WERI-Rb-1 (cell line): ENCODE data around the gene ARHGEF4.
"Not testable (repeated sequence)": the region's sequence is repeated elsewhere in the genome, so short reads cannot be mapped to it uniquely, and the experiment has no call there.

ENCODE experiments used
- DNase-seq: peaks from one replicate; pipeline ENCODE4 v3.0.0-alpha.2; 2020
- H3K27ac ChIP-seq: fragments of 250-450 bp; sonication (Bioruptor Pico); 2 replicates; pipeline ENCODE4 v1.5.1; 2020; ENCODE audit warnings: mild to moderate bottlenecking, moderate library complexity
- H3K27me3 ChIP-seq: fragments of 250-450 bp; sonication (Bioruptor Pico); 2 replicates; pipeline ENCODE4 v1.5.1; 2021; ENCODE audit warnings: mild to moderate bottlenecking, low read depth, moderate library complexity; ENCODE audit not compliant: insufficient read depth, severe bottlenecking
- H3K36me3 ChIP-seq: fragments of 250-450 bp; sonication (Bioruptor Pico); 2 replicates; pipeline ENCODE4 v1.5.1; 2020; ENCODE audit warnings: mild to moderate bottlenecking, moderate library complexity
- H3K4me3 ChIP-seq: 2 replicates; pipeline ENCODE4 v1.5.1; 2011; ENCODE audit warnings: low read depth, mild to moderate bottlenecking, control low read depth, low read length
- H3K9me3 ChIP-seq: fragments of 250-450 bp; sonication (Bioruptor Pico); 2 replicates; pipeline ENCODE4 v1.5.1; 2021; ENCODE audit warnings: mild to moderate bottlenecking, moderate library complexity; ENCODE audit not compliant: severe bottlenecking
- TF ChIP-seq, protein P1 (sequence below): IDR thresholded peaks from 2 replicates; pipeline ENCODE4 v1.5.1; 2011; ENCODE audit warnings: low read depth, mild to moderate bottlenecking, control low read depth, inconsistent platforms, low read length

ARHGEF4 gene

DNA sequence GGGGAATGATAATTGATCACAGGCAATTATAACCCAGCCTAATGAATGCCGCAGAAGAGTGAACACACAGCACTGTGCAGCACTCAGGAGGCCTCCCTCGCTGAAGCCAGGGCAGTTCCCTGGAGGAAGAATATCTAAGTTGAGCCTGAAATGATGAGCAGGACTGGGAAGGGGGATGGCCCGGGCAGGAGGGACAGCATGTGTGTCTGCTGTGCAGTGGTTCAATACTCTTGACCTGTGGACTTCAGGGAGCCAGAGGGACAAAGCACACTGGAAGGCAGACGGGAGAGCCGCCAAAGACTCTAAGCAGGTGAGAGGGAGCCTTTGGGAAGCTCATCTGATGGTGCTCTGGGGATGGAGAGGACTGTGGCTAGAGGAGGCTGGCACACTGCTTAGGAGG is 62.6 kb downstream of the ARHGEF4 start:
- peaks cover 6% of the 10 kb centered on the region for H3K9me3 ChIP-seq
- no peak for DNase-seq

DNA sequence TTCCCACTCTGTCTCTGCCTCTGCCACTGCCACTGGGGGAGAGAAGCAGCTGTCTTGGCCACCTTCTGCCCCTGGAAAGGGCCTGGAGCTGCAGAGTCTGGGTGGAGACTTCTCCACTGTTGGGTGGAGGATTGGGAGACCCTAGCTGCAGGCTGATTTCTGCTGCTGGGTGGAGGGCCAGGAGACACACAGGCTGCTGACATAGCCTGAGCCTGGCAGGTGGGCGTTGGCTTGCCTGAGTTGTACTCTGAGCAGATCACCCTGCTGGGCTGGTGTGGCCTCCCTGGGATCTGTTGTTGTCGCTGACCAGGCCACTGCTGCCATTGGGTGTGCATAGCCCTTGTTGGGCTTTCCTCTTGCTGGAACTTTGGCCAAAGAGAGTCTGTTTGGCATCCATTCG is 64.3 kb downstream of the ARHGEF4 start:
- H3K27ac ChIP-seq, result no peak overlapping the region
- H3K4me3 ChIP-seq, result no peak overlapping the region
- DNase-seq, result no peak
- no peaks in the 10 kb centered on the region for H3K36me3 ChIP-seq
- peaks cover 6% of the 10 kb centered on the region for H3K9me3 ChIP-seq
- no peaks in the 10 kb centered on the region for H3K27me3 ChIP-seq
- TF ChIP-seq, protein P1, sequence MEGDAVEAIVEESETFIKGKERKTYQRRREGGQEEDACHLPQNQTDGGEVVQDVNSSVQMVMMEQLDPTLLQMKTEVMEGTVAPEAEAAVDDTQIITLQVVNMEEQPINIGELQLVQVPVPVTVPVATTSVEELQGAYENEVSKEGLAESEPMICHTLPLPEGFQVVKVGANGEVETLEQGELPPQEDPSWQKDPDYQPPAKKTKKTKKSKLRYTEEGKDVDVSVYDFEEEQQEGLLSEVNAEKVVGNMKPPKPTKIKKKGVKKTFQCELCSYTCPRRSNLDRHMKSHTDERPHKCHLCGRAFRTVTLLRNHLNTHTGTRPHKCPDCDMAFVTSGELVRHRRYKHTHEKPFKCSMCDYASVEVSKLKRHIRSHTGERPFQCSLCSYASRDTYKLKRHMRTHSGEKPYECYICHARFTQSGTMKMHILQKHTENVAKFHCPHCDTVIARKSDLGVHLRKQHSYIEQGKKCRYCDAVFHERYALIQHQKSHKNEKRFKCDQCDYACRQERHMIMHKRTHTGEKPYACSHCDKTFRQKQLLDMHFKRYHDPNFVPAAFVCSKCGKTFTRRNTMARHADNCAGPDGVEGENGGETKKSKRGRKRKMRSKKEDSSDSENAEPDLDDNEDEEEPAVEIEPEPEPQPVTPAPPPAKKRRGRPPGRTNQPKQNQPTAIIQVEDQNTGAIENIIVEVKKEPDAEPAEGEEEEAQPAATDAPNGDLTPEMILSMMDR, result no peak

More for the DNA sequence above, 62.6 kb downstream of the ARHGEF4 start:
- no peaks in the 10 kb centered on the region for H3K27me3 ChIP-seq
- H3K27ac ChIP-seq, result no peak overlapping the region
- TF ChIP-seq, protein P1, result no peak
- no peak overlapping the region for H3K4me3 ChIP-seq
- H3K36me3 ChIP-seq, result no peaks in the 10 kb centered on the region

- H3K9me3 ChIP-seq, result peaks cover 11% of the 10 kb centered on the region
- H3K27ac ChIP-seq, DNase-seq, H3K27me3 ChIP-seq, H3K4me3 ChIP-seq, H3K36me3 ChIP-seq: not testable (repeated sequence)
Observed at GRCh38 chr2:130901626-130902025, 64.9 kb downstream of the ARHGEF4 start.

GRCh38 chr2:130908832-130909231 is 72.1 kb downstream of the ARHGEF4 start:
- no peak overlapping the region for H3K27ac ChIP-seq
- DNase-seq, result no peak
- no peak overlapping the region for H3K4me3 ChIP-seq
- H3K36me3 ChIP-seq, result no peaks in the 10 kb centered on the region
- H3K9me3 ChIP-seq, result peaks cover 9% of the 10 kb centered on the region
- TF ChIP-seq, protein P1, result no peak
- H3K27me3 ChIP-seq, result no peaks in the 10 kb centered on the region

GRCh38 chr2:130910931-130911330 is 74.2 kb downstream of the ARHGEF4 start:
- Histone ChIP-seq H3K36me3 (no peaks in the 10 kb centered on the region), H3K27me3 (no peaks in the 10 kb centered on the region), H3K27ac (no peak overlapping the region), H3K9me3 (peaks cover 6% of the 10 kb centered on the region), H3K4me3 (no peak overlapping the region)
- DNase-seq, result no peak
- TF ChIP-seq, protein P1, result no peak

- no peak for DNase-seq
- no peak overlapping the region for H3K27ac ChIP-seq
- H3K4me3 ChIP-seq, result no peak overlapping the region
- peaks cover under 1% of the 10 kb centered on the region for H3K9me3 ChIP-seq
- H3K36me3 ChIP-seq, result no peaks in the 10 kb centered on the region
- TF ChIP-seq, protein P1, result no peak
- no peaks in the 10 kb centered on the region for H3K27me3 ChIP-seq
Observed at GRCh38 chr2:130911482-130911881, 74.8 kb downstream of the ARHGEF4 start.
